ENCODE measurements around the gene SOX8. TPM values are rescaled to one million over a fixed set of nuclear protein-coding genes. Genes with fewer than 3 reads are reported as not detected.

Gene SOX8
- total RNA-seq = 0.18 and 0.27 TPM in 2 replicates

DNA sequence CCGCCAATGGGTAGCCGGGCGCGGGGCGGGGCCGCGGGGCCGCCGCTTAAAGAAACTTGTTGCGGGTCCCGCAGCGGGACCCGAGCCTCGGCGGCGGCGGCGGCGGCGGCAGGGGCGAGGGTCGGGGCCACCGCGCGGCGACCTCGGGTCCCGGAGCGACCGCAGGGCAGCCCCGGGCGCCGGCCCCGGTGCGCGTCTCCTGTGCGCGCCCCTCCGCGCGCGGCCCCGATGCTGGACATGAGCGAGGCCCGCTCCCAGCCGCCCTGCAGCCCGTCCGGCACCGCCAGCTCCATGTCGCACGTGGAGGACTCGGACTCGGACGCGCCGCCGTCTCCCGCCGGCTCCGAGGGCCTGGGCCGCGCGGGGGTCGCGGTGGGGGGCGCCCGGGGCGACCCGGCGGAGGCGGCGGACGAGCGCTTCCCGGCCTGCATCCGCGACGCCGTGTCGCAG is at the start of gene SOX8:
TSS of gene SOX8 (plus strand) at position 76 of the 450 bp plus-strand sequence. CDS start at position 229, 153 bp downstream.
- Mint-ChIP-seq H3K36me3 (ENCODE audit: low read depth) (no peaks in the 10 kb centered on the region), H3K9me3 (no peaks in the 10 kb centered on the region), H3K27ac (no peak within 1 kb of the TSS), H3K27me3 (peaks cover 20% of the 10 kb centered on the region), H3K4me1 (peaks cover 2% of the 10 kb centered on the region), H3K4me3 (peak within 1 kb of the TSS; percentile 79)
- CTCF ChIA-PET = no interaction called here
- no peak for ATAC-seq (ENCODE audit: low read depth)
- no peak for DNase-seq
- POLR2A ChIA-PET = interaction anchor here (0.6 kb wide), 1 partner anchor 697 kb away, joined by 4 read pairs; the partner anchor contains the start of gene JPT2
- intact Hi-C loops (cut with micrococcal nuclease) = loop anchor here (1.0 kb wide), 1 partner anchor 10 kb away; no protein-coding TSS in a partner anchor
- no peak for TF ChIP-seq CTCF (IDR thresholded peaks at IDR 0.05)

DNA sequence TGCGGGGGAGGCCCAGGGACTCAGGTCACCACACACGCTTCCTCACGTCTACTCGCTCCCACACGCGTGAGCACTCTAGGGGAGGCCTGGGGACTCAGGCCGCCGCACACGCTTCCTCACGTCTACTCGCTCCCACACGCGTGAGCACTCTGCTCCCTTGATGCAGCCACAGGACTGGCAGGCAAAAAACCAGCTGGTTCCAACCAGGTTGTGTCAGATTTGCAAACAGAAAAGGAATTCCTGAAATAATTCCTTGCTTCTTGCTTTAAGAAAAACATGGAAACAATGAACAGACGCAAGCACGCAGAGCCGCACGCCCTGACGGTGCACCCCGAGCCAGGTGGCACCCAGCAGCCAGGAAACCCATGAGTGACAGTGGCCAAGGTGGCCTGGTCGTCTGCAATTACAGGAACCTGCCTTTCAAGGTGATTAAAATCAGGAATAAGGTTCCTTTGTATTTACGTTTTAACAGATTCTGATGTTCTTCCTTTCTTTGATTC is 48.7 kb upstream of the SOX8 start:
- Mint-ChIP-seq H3K27ac (no peak overlapping the region), H3K36me3 (ENCODE audit: low read depth) (peaks cover 36% of the 10 kb centered on the region), H3K27me3 (no peaks in the 10 kb centered on the region), H3K4me3 (no peak overlapping the region), H3K9me3 (no peaks in the 10 kb centered on the region), H3K4me1 (no peaks in the 10 kb centered on the region)
- ChIA-PET POLR2A (no interaction called here), CTCF (no interaction called here)
- ATAC-seq (ENCODE audit: low read depth) (no peak), DNase-seq (no peak)
- intact Hi-C loops (cut with micrococcal nuclease) = no loop called here
- no peak for TF ChIP-seq CTCF (IDR thresholded peaks at IDR 0.05)

- peaks cover 42% of the 10 kb centered on the region for H3K36me3 Mint-ChIP-seq (ENCODE audit: low read depth)
- H3K27ac Mint-ChIP-seq = no peak overlapping the region
- H3K9me3 Mint-ChIP-seq = no peaks in the 10 kb centered on the region
- no peak for TF ChIP-seq CTCF (IDR thresholded peaks at IDR 0.05)
- no peak overlapping the region for H3K4me3 Mint-ChIP-seq
- H3K27me3 Mint-ChIP-seq = no peaks in the 10 kb centered on the region
- ATAC-seq (ENCODE audit: low read depth) (no peak), DNase-seq (no peak)
- intact Hi-C loops (cut with micrococcal nuclease) = no loop called here
- POLR2A ChIA-PET = no interaction called here
- no peaks in the 10 kb centered on the region for H3K4me1 Mint-ChIP-seq
- CTCF ChIA-PET = no interaction called here
These were observed 48.0 kb upstream of the SOX8 start for GRCh38 chr16:933581-933980.

DNA sequence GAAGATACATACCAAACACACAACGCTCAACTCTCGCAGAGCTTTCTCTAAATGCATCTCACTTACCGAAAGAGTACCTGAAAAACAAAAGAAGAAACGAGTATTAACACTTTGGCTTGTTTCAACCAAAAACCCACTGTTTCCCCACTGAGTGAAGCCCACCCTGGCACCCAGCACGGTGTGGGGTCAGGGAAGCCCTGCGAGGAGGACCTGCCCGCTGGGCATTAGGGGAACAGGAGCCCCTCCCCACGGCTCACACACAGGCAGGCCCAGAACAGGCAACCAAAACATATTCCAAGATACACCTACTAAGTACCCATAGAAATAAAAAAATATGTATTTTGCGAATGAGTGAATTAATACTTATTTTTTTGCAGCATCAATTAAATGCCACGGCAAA is 47.4 kb upstream of the SOX8 start:
- Mint-ChIP-seq H3K4me3 (no peak overlapping the region), H3K4me1 (no peaks in the 10 kb centered on the region), H3K27ac (no peak overlapping the region), H3K36me3 (ENCODE audit: low read depth) (peaks cover 48% of the 10 kb centered on the region), H3K27me3 (no peaks in the 10 kb centered on the region), H3K9me3 (no peaks in the 10 kb centered on the region)
- intact Hi-C loops (cut with micrococcal nuclease) = no loop called here
- POLR2A ChIA-PET = no interaction called here
- no peak for TF ChIP-seq CTCF (IDR thresholded peaks at IDR 0.05)
- ATAC-seq (ENCODE audit: low read depth) (no peak), DNase-seq (no peak)
- CTCF ChIA-PET = no interaction called here

DNA sequence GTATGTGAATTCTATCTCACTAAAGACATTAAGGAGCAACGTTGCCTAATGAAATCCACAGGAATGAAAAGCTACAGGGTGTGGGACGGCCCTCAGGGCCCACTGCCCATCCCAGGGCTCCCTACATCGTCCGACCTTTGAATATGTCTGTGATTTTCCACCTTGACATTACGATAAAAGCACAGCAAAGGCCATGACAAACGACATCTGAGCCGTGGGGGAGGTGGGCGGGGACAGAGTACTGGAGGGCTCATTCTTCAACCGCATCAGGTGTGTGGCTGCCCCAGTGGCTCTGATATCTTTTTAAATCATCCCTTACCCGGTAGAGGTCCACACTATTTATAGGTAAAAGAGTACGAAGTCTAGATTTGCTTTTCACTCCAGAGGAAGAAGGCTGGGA is 45.9 kb upstream of the SOX8 start:
- CTCF ChIA-PET = no interaction called here
- intact Hi-C loops (cut with micrococcal nuclease) = no loop called here
- H3K9me3 Mint-ChIP-seq = no peaks in the 10 kb centered on the region
- H3K27ac Mint-ChIP-seq = no peak overlapping the region
- peaks cover 50% of the 10 kb centered on the region for H3K36me3 Mint-ChIP-seq (ENCODE audit: low read depth)
- H3K27me3 Mint-ChIP-seq = no peaks in the 10 kb centered on the region
- H3K4me1 Mint-ChIP-seq = no peaks in the 10 kb centered on the region
- POLR2A ChIA-PET = interaction anchor here (0.7 kb wide), 1 partner anchor 1100 kb away, joined by 5 read pairs; no protein-coding TSS in a partner anchor
- DNase-seq (no peak), ATAC-seq (ENCODE audit: low read depth) (no peak)
- no peak overlapping the region for H3K4me3 Mint-ChIP-seq
- TF ChIP-seq CTCF (IDR thresholded peaks at IDR 0.05) = no peak

Measured in activated B cell treated with CpG ODN at 0.5 μM for 24 hours (primary cell).